ENCODE data around the gene EMX2. TPM values are rescaled to one million over a fixed set of nuclear protein-coding genes. Genes with fewer than 3 reads are reported as not detected.

The EMX2 gene
- total and polyA plus RNA-seq, 12 donors = 0.11 to 0.72 (median 0.51) TPM; not detected in 7

DNA sequence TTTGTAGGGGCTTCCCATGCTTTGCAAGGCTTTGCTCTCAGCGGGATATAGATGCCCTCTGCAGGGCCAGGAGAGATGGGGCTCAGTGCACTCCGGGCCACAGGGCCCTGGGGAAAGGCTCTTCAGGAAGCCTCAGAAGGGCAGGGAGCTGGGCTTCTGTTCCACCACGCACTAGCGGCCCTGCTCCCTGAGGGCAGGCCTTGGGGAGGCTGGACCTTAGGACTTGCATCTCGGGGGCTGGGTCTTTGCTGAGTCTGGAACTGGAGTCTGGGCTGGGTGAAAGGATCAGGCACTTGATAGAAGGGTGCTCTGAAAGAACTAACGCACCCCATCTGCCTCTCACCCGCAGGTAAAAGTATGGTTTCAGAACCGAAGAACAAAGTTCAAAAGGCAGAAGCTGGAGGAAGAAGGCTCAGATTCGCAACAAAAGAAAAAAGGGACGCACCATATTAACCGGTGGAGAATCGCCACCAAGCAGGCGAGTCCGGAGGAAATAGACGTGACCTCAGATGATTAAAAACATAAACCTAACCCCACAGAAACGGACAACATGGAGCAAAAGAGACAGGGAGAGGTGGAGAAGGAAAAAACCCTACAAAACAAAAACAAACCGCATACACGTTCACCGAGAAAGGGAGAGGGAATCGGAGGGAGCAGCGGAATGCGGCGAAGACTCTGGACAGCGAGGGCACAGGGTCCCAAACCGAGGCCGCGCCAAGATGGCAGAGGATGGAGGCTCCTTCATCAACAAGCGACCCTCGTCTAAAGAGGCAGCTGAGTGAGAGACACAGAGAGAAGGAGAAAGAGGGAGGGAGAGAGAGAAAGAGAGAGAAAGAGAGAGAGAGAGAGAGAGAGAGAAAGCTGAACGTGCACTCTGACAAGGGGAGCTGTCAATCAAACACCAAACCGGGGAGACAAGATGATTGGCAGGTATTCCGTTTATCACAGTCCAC lies 5.4 kb downstream of the EMX2 start:
- H3K27ac ChIP-seq = no peak overlapping the region
- H3K9me3 ChIP-seq (replicated peaks in 1 of 3) = no peaks in the 10 kb centered on the region
- intact Hi-C loops (cut with DNase I) = no loop called here
- peaks cover 20 to 22% of the 10 kb centered on the region in 2 donors for H3K4me1 ChIP-seq (replicated peaks in 1 of 2)
- TF ChIP-seq POLR2A (IDR thresholded peaks at IDR 0.05) = no peak
- TF ChIP-seq, protein P1, sequence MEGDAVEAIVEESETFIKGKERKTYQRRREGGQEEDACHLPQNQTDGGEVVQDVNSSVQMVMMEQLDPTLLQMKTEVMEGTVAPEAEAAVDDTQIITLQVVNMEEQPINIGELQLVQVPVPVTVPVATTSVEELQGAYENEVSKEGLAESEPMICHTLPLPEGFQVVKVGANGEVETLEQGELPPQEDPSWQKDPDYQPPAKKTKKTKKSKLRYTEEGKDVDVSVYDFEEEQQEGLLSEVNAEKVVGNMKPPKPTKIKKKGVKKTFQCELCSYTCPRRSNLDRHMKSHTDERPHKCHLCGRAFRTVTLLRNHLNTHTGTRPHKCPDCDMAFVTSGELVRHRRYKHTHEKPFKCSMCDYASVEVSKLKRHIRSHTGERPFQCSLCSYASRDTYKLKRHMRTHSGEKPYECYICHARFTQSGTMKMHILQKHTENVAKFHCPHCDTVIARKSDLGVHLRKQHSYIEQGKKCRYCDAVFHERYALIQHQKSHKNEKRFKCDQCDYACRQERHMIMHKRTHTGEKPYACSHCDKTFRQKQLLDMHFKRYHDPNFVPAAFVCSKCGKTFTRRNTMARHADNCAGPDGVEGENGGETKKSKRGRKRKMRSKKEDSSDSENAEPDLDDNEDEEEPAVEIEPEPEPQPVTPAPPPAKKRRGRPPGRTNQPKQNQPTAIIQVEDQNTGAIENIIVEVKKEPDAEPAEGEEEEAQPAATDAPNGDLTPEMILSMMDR (IDR thresholded peaks at IDR 0.05) = no peak
- no peak for DNase-seq
- 23 to 35% (median 30%) methylated on average over 32 of the region's 32 CpGs for WGBS, 4 donors
- no peaks in the 10 kb centered on the region for H3K36me3 ChIP-seq (replicated peaks in 1 of 2)
- H3K4me3 ChIP-seq = no peak overlapping the region
- peaks cover 94% of the 10 kb centered on the region for H3K27me3 ChIP-seq

DNA sequence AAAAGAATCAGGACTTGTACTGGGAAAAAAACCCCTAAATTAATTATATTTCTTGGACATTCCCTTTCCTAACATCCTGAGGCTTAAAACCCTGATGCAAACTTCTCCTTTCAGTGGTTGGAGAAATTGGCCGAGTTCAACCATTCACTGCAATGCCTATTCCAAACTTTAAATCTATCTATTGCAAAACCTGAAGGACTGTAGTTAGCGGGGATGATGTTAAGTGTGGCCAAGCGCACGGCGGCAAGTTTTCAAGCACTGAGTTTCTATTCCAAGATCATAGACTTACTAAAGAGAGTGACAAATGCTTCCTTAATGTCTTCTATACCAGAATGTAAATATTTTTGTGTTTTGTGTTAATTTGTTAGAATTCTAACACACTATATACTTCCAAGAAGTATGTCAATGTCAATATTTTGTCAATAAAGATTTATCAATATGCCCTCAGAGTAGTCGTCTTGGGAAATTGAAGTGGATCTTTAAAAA lies 6.6 kb downstream of the EMX2 start:
- WGBS, 4 donors = 47 to 63% (median 55%) methylated on average over 6 of the region's 6 CpGs
- peaks cover 8 to 14% of the 10 kb centered on the region in 2 donors for H3K4me1 ChIP-seq (replicated peaks in 1 of 2)

DNA sequence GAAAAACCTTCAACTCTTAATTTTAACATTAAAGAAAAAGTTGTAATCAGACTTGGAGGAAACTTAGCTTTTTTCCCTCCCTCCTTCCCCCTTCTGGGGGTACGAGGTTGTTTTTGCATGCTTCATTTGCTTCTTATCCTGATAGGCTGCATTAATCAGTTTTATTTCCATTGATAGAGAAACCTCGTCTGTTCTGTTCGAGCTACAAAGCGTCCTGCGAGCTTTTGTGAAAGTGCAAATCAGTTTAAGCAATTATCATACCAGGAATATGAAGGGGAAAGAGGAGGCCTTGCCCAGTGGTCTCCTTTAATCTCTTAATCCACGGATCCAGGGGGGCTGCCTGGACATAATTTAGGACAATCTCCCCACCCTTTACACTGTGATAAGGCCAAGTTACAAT lies 7.5 kb downstream of the EMX2 start:
- no peak overlapping the region for H3K4me3 ChIP-seq
- H3K36me3 ChIP-seq (replicated peaks in 1 of 2) = no peaks in the 10 kb centered on the region
- intact Hi-C loops (cut with DNase I) = no loop called here
- TF ChIP-seq, protein P1 (IDR thresholded peaks at IDR 0.05) = no peak
- no peak for TF ChIP-seq POLR2A (IDR thresholded peaks at IDR 0.05)
- peaks cover 0 to 5% of the 10 kb centered on the region in 2 donors for H3K4me1 ChIP-seq (replicated peaks in 1 of 2)
- H3K27me3 ChIP-seq = peaks cover 93% of the 10 kb centered on the region
- WGBS, 4 donors = 17 to 43% (median 34%) methylated on average over 6 of the region's 6 CpGs
- DNase-seq = no peak
- H3K9me3 ChIP-seq (replicated peaks in 1 of 3) = no peaks in the 10 kb centered on the region
- H3K27ac ChIP-seq = no peak overlapping the region

More for the DNA sequence above, 6.6 kb downstream of the EMX2 start:
- Histone ChIP-seq H3K9me3 (replicated peaks in 1 of 3) (no peaks in the 10 kb centered on the region), H3K4me3 (no peak overlapping the region), H3K27ac (no peak overlapping the region), H3K27me3 (peaks cover 95% of the 10 kb centered on the region), H3K36me3 (replicated peaks in 1 of 2) (no peaks in the 10 kb centered on the region)
- no peak for TF ChIP-seq POLR2A (IDR thresholded peaks at IDR 0.05)
- TF ChIP-seq, protein P1 (IDR thresholded peaks at IDR 0.05) = no peak
- no peak for DNase-seq
- intact Hi-C loops (cut with DNase I) = no loop called here

DNA sequence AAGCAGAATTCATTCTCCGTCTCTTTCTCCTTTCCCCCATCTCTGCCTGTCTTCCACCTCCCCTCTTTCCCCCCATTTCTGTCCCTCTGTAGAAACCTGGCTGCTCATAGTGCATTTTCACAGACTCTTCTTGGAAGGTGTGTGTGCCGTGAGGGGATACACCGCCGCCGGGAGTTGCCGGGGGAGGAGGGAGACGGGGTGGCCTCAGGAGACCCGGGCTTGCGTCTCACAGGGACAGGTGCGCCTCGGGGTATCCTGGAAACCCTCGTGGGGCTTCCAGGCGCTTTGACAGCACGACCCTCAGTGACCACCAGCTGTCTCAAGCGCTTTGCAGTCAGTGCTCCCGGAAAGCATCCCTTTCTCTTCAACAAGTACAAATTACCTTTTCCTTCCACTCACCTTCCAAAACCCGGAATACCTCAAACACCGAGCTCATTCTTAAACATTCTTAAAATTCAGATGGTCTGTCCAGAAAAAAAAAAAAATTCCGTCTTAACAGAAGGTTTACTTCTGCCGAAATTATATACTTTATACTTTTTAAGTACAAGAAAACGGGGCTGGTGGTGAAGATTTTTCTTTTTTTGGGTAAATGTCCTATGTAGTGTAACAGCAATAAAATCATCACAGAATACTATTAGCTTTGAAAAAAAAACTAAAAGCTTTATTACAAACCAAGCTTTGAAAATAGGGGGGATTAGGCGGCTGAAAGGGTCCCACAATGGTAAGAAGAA lies 8.2 kb downstream of the EMX2 start:
- no peaks in the 10 kb centered on the region for H3K36me3 ChIP-seq (replicated peaks in 1 of 2)
- H3K9me3 ChIP-seq (replicated peaks in 1 of 3) = no peaks in the 10 kb centered on the region
- intact Hi-C loops (cut with DNase I) = no loop called here
- TF ChIP-seq POLR2A (IDR thresholded peaks at IDR 0.05) = no peak
- TF ChIP-seq, protein P1 (IDR thresholded peaks at IDR 0.05) = no peak
- H3K4me1 ChIP-seq (replicated peaks in 1 of 2) = no peaks in the 10 kb centered on the region
- H3K27ac ChIP-seq = no peak overlapping the region
- no peak overlapping the region for H3K4me3 ChIP-seq
- H3K27me3 ChIP-seq = peaks cover 90% of the 10 kb centered on the region
- WGBS, 4 donors = 17 to 27% (median 20%) methylated on average over 20 to 22 of the region's 22 CpGs
- DNase-seq = no peak

All from adrenal gland (tissue), 12 donors.